ENCODE data around the gene FLNB.

FLNB gene

GRCh38 chr3:58071480-58071971 is 63.3 kb downstream of the FLNB start:
- Histone ChIP-seq H3K4me1 (ENCODE audit: control insufficient read depth, insufficient read depth, low read length) (peaks cover 51% of the 10 kb centered on the region), H3K9me3 (ENCODE audit: control insufficient read depth in 2 of 2, low read length in 2 of 2) (no peaks in the 10 kb centered on the region), H3K9ac (ENCODE audit: low read length in 2 of 2) (no peak overlapping the region), H3K36me3 (ENCODE audit: control insufficient read depth in 2 of 2, insufficient read depth in 2 of 2, low read length in 2 of 2) (no peaks in the 10 kb centered on the region), H3K27ac (ENCODE audit: low read length) (no peak overlapping the region), H3K4me3 (ENCODE audit: low read length in 2 of 2) (no peak overlapping the region), H3K27me3 (ENCODE audit: control insufficient read depth in 1 of 2, insufficient read depth in 2 of 2, low read length in 2 of 2) (no peaks in the 10 kb centered on the region)

GRCh38 chr3:58072052-58072762 is 64.0 kb downstream of the FLNB start:
- peaks cover 0 to 3% of the 10 kb centered on the region in 2 donors for H3K36me3 ChIP-seq (ENCODE audit: control insufficient read depth in 2 of 2, insufficient read depth in 2 of 2, low read length in 2 of 2)
- H3K27me3 ChIP-seq (ENCODE audit: control insufficient read depth in 1 of 2, insufficient read depth in 2 of 2, low read length in 2 of 2) = no peaks in the 10 kb centered on the region
- no peak overlapping the region for H3K27ac ChIP-seq (ENCODE audit: low read length)
- peaks cover 45% of the 10 kb centered on the region for H3K4me1 ChIP-seq (ENCODE audit: control insufficient read depth, insufficient read depth, low read length)
- peak overlapping the region in 1 of 2 donors; percentile 47 for H3K4me3 ChIP-seq (ENCODE audit: low read length in 2 of 2)
- no peaks in the 10 kb centered on the region for H3K9me3 ChIP-seq (ENCODE audit: control insufficient read depth in 2 of 2, low read length in 2 of 2)
- H3K9ac ChIP-seq (ENCODE audit: low read length in 2 of 2) = peak overlapping the region in 1 of 2 donors; percentile 47

DNA sequence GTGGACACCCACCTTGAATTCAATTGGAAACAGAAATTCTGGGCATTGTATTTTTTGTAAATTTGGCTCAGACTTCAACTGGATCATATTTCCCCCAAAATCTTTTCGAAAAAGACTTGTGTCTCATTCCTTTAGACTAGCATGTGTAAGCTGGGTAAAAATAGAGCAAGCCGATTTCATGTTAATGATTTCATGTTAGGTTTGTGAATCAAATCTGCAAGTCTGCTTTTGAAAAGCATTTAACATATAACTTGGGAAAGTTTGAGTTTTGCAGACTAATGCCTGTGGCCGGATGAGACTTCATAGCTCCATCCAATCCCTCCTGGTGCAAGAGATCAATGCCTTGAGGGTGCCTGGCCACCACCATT is 64.5 kb downstream of the FLNB start:
- no peaks in the 10 kb centered on the region for H3K9me3 ChIP-seq (ENCODE audit: control insufficient read depth in 2 of 2, low read length in 2 of 2)
- peaks cover 0 to 3% of the 10 kb centered on the region in 2 donors for H3K36me3 ChIP-seq (ENCODE audit: control insufficient read depth in 2 of 2, insufficient read depth in 2 of 2, low read length in 2 of 2)
- H3K27me3 ChIP-seq (ENCODE audit: control insufficient read depth in 1 of 2, insufficient read depth in 2 of 2, low read length in 2 of 2) = no peaks in the 10 kb centered on the region
- no peak overlapping the region for H3K27ac ChIP-seq (ENCODE audit: low read length)
- no peak overlapping the region for H3K9ac ChIP-seq (ENCODE audit: low read length in 2 of 2)
- H3K4me3 ChIP-seq (ENCODE audit: low read length in 2 of 2) = peak overlapping the region in 1 of 2 donors; percentile 47
- H3K4me1 ChIP-seq (ENCODE audit: control insufficient read depth, insufficient read depth, low read length) = peaks cover 43% of the 10 kb centered on the region

GRCh38 chr3:58073301-58074108 is 65.3 kb downstream of the FLNB start:
- no peaks in the 10 kb centered on the region for H3K9me3 ChIP-seq (ENCODE audit: control insufficient read depth in 2 of 2, low read length in 2 of 2)
- peaks cover 0 to 5% of the 10 kb centered on the region in 2 donors for H3K36me3 ChIP-seq (ENCODE audit: control insufficient read depth in 2 of 2, insufficient read depth in 2 of 2, low read length in 2 of 2)
- no peak overlapping the region for H3K9ac ChIP-seq (ENCODE audit: low read length in 2 of 2)
- no peak overlapping the region for H3K27ac ChIP-seq (ENCODE audit: low read length)
- H3K4me1 ChIP-seq (ENCODE audit: control insufficient read depth, insufficient read depth, low read length) = peaks cover 35% of the 10 kb centered on the region
- H3K4me3 ChIP-seq (ENCODE audit: low read length in 2 of 2) = peak overlapping the region in 1 of 2 donors; percentile 35
- H3K27me3 ChIP-seq (ENCODE audit: control insufficient read depth in 1 of 2, insufficient read depth in 2 of 2, low read length in 2 of 2) = no peaks in the 10 kb centered on the region

DNA sequence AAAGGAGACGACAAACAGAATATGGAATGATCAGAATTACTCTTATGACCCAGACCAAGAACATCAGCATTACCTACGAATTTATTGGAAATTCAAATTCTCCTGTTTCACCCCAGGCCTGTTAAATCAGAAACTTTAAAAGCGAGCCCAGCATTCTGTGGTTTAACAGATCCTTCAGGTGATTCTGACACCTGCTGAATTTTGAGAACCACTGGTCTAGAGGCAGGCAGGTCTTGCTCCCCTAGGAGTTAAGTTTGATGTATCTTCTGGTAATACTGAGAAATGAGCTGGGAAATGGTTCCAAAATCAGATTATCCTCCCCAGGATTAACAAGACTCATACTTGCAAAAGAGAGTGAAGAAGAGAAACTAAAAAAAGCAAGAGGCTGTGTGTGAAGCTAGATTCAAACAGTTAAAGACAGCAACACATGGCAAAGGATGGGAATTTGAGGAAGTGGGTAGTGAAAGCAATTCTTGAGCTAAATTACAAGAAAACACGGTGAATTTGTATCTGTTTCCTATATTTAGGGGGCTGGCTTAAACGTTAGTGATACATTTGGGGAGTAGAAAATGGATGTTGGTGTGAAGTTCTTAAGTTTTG is 66.0 kb downstream of the FLNB start:
- no peak overlapping the region for H3K27ac ChIP-seq (ENCODE audit: low read length)
- peaks cover 0 to 9% of the 10 kb centered on the region in 2 donors for H3K36me3 ChIP-seq (ENCODE audit: control insufficient read depth in 2 of 2, insufficient read depth in 2 of 2, low read length in 2 of 2)
- no peak overlapping the region for H3K4me3 ChIP-seq (ENCODE audit: low read length in 2 of 2)
- peaks cover 35% of the 10 kb centered on the region for H3K4me1 ChIP-seq (ENCODE audit: control insufficient read depth, insufficient read depth, low read length)
- H3K9me3 ChIP-seq (ENCODE audit: control insufficient read depth in 2 of 2, low read length in 2 of 2) = no peaks in the 10 kb centered on the region
- no peak overlapping the region for H3K9ac ChIP-seq (ENCODE audit: low read length in 2 of 2)
- H3K27me3 ChIP-seq (ENCODE audit: control insufficient read depth in 1 of 2, insufficient read depth in 2 of 2, low read length in 2 of 2) = no peaks in the 10 kb centered on the region

DNA sequence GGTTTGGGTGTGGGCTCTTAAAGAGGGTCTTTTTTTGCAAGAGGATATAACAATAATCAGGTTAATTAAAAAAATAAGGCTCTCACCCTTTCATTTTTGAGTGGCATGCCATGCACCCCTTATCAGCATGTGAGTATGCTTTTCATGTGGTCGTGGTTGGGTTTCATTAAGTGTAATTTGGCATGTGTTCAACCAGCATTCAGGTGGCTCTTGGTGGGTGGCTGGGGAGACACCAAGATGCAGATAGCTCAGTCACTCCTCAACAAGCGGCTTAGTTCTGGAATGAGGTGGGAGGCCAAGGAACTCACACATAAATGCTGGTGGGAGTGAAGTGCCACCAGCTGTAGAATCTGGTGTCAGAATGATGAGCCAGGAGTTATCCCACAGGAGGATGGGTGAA is 66.8 kb downstream of the FLNB start:
- no peak overlapping the region for H3K27ac ChIP-seq (ENCODE audit: low read length)
- H3K9ac ChIP-seq (ENCODE audit: low read length in 2 of 2) = no peak overlapping the region
- H3K9me3 ChIP-seq (ENCODE audit: control insufficient read depth in 2 of 2, low read length in 2 of 2) = no peaks in the 10 kb centered on the region
- H3K36me3 ChIP-seq (ENCODE audit: control insufficient read depth in 2 of 2, insufficient read depth in 2 of 2, low read length in 2 of 2) = peaks cover 2 to 15% of the 10 kb centered on the region in 2 donors
- H3K4me3 ChIP-seq (ENCODE audit: low read length in 2 of 2) = no peak overlapping the region
- H3K4me1 ChIP-seq (ENCODE audit: control insufficient read depth, insufficient read depth, low read length) = peaks cover 35% of the 10 kb centered on the region
- H3K27me3 ChIP-seq (ENCODE audit: control insufficient read depth in 1 of 2, insufficient read depth in 2 of 2, low read length in 2 of 2) = no peaks in the 10 kb centered on the region

- peaks cover 23% of the 10 kb centered on the region for H3K4me1 ChIP-seq (ENCODE audit: control insufficient read depth, insufficient read depth, low read length)
- no peak overlapping the region for H3K27ac ChIP-seq (ENCODE audit: low read length)
- H3K9ac ChIP-seq (ENCODE audit: low read length in 2 of 2) = no peak overlapping the region
- peaks cover 4 to 25% of the 10 kb centered on the region in 2 donors for H3K36me3 ChIP-seq (ENCODE audit: control insufficient read depth in 2 of 2, insufficient read depth in 2 of 2, low read length in 2 of 2)
- no peaks in the 10 kb centered on the region for H3K9me3 ChIP-seq (ENCODE audit: control insufficient read depth in 2 of 2, low read length in 2 of 2)
- H3K27me3 ChIP-seq (ENCODE audit: control insufficient read depth in 1 of 2, insufficient read depth in 2 of 2, low read length in 2 of 2) = no peaks in the 10 kb centered on the region
- H3K4me3 ChIP-seq (ENCODE audit: low read length in 2 of 2) = no peak overlapping the region
Observed at GRCh38 chr3:58077596-58078285, 69.5 kb downstream of the FLNB start.

DNA sequence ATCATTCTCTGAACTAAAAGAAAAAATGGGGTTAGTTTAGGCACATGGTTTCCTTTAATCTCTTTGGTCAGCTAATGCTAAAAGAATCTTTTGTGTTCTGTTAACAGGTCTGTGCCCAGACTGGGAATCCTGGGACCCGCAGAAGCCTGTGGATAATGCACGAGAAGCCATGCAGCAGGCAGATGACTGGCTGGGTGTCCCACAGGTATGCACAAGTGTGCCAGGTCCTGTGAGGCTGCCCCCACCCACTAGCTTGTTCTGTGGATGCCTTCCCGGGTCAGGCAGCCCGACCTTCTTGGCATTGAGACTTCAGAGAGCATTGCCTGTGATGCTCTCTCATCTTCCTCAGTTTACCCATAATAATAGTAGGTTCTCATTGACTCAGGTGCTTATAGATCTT is 70.4 kb downstream of the FLNB start:
- Histone ChIP-seq H3K27ac (ENCODE audit: low read length) (no peak overlapping the region), H3K36me3 (ENCODE audit: control insufficient read depth in 2 of 2, insufficient read depth in 2 of 2, low read length in 2 of 2) (peaks cover 4 to 25% of the 10 kb centered on the region in 2 donors), H3K4me1 (ENCODE audit: control insufficient read depth, insufficient read depth, low read length) (peaks cover 14% of the 10 kb centered on the region)

GRCh38 chr3:58079773-58080172 is 71.6 kb downstream of the FLNB start:
- Histone ChIP-seq H3K4me1 (ENCODE audit: control insufficient read depth, insufficient read depth, low read length) (peaks cover 5% of the 10 kb centered on the region), H3K27me3 (ENCODE audit: control insufficient read depth in 1 of 2, insufficient read depth in 2 of 2, low read length in 2 of 2) (no peaks in the 10 kb centered on the region), H3K4me3 (ENCODE audit: low read length in 2 of 2) (no peak overlapping the region), H3K9ac (ENCODE audit: low read length in 2 of 2) (no peak overlapping the region), H3K36me3 (ENCODE audit: control insufficient read depth in 2 of 2, insufficient read depth in 2 of 2, low read length in 2 of 2) (peaks cover 4 to 25% of the 10 kb centered on the region in 2 donors), H3K27ac (ENCODE audit: low read length) (no peak overlapping the region), H3K9me3 (ENCODE audit: control insufficient read depth in 2 of 2, low read length in 2 of 2) (no peaks in the 10 kb centered on the region)

More for the DNA sequence above, 70.4 kb downstream of the FLNB start:
- no peak overlapping the region for H3K9ac ChIP-seq (ENCODE audit: low read length in 2 of 2)
- H3K9me3 ChIP-seq (ENCODE audit: control insufficient read depth in 2 of 2, low read length in 2 of 2) = no peaks in the 10 kb centered on the region
- no peaks in the 10 kb centered on the region for H3K27me3 ChIP-seq (ENCODE audit: control insufficient read depth in 1 of 2, insufficient read depth in 2 of 2, low read length in 2 of 2)
- no peak overlapping the region for H3K4me3 ChIP-seq (ENCODE audit: low read length in 2 of 2)

- no peak overlapping the region for H3K27ac ChIP-seq (ENCODE audit: low read length)
- H3K4me3 ChIP-seq (ENCODE audit: low read length in 2 of 2) = no peak overlapping the region
- H3K9ac ChIP-seq (ENCODE audit: low read length in 2 of 2) = no peak overlapping the region
- no peaks in the 10 kb centered on the region for H3K27me3 ChIP-seq (ENCODE audit: control insufficient read depth in 1 of 2, insufficient read depth in 2 of 2, low read length in 2 of 2)
- peaks cover 4 to 23% of the 10 kb centered on the region in 2 donors for H3K36me3 ChIP-seq (ENCODE audit: control insufficient read depth in 2 of 2, insufficient read depth in 2 of 2, low read length in 2 of 2)
- no peaks in the 10 kb centered on the region for H3K9me3 ChIP-seq (ENCODE audit: control insufficient read depth in 2 of 2, low read length in 2 of 2)
- no peaks in the 10 kb centered on the region for H3K4me1 ChIP-seq (ENCODE audit: control insufficient read depth, insufficient read depth, low read length)
Observed at GRCh38 chr3:58082047-58082446, 73.8 kb downstream of the FLNB start.

All from stomach smooth muscle (tissue), 2 donors.